Central memory CD8-positive, alpha-beta T cell (primary cell): Measurements from ENCODE around the gene IFIH1.

ENCODE experiments used
- ATAC-seq: fragments of 150-1000 bp; cut with Tn5 transposase; replicated peaks from 2 replicates; pipeline ENCODE4 v1.10.0; 2022; ENCODE audit warnings: mild to moderate bottlenecking, moderate FRiP score, moderate number of reproducible peaks; ENCODE audit not compliant: poor library complexity, severe bottlenecking; ENCODE audit errors: extremely low read depth
- DNase-seq, 2 donors: peaks; one replicate each; pipeline ENCODE4 v3.0.0; 2021; ENCODE audit warnings: low spot score in 2 of 2
- H3K27ac Mint-ChIP-seq: one replicate; pipeline ENCODE4 v1.8.0; 2022; ENCODE audit warnings: low read depth, mild to moderate bottlenecking, moderate library complexity, mixed read lengths
- H3K27me3 Mint-ChIP-seq: one replicate; pipeline ENCODE4 v1.8.0; 2022; ENCODE audit warnings: mixed read lengths
- H3K36me3 Mint-ChIP-seq: one replicate; pipeline ENCODE4 v1.8.0; 2022; ENCODE audit warnings: mild to moderate bottlenecking, moderate library complexity, mixed read lengths; ENCODE audit not compliant: insufficient read depth
- H3K4me1 Mint-ChIP-seq: one replicate; pipeline ENCODE4 v1.8.0; 2022; ENCODE audit warnings: mixed read lengths
- H3K4me3 Mint-ChIP-seq: one replicate; pipeline ENCODE4 v1.8.0; 2022; ENCODE audit warnings: mild to moderate bottlenecking, moderate library complexity, mixed read lengths
- H3K9me3 Mint-ChIP-seq: one replicate; pipeline ENCODE4 v1.8.0; 2022; ENCODE audit warnings: mixed read lengths

The IFIH1 gene

GRCh38 chr2:162244541-162245031 is 73.9 kb downstream of the IFIH1 start:
- H3K27ac Mint-ChIP-seq: no peak overlapping the region
- no peak overlapping the region for H3K4me3 Mint-ChIP-seq
- H3K27me3 Mint-ChIP-seq: peaks cover 43% of the 10 kb centered on the region
- H3K4me1 Mint-ChIP-seq: no peaks in the 10 kb centered on the region
- ATAC-seq: no peak
- no peaks in the 10 kb centered on the region for H3K9me3 Mint-ChIP-seq
- DNase-seq: no peak
- H3K36me3 Mint-ChIP-seq: no peaks in the 10 kb centered on the region

- Mint-ChIP-seq H3K27me3 (peaks cover 52% of the 10 kb centered on the region), H3K9me3 (no peaks in the 10 kb centered on the region), H3K36me3 (no peaks in the 10 kb centered on the region), H3K4me1 (no peaks in the 10 kb centered on the region), H3K27ac (no peak overlapping the region), H3K4me3 (no peak overlapping the region)
- no peak for ATAC-seq
- no peak for DNase-seq
These were observed 74.8 kb downstream of the IFIH1 start for GRCh38 chr2:162243715-162244114.

DNA sequence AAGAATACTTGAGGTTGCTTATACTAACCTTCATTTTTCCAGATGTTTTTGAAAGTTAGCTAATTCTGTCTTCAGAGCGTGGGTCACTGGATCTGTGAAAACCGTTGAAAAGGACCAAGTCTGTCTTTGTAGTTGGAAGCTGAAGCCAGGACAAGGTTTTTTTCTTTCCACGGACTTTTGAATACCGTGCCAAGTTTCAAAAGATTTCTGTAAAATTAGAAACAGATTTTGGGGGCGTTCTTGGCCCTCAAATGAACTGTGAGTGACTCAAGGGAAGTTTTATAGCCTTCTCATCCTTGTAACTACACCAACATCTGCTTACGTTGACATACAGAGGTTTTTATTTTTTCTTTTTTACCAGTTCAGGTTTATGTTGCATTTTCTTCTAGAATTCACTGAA is 75.2 kb downstream of the IFIH1 start, which contains the start of gene FAP:
Gene FAP (minus strand): TSS at position 152 of the 400 bp plus-strand sequence. CDS start 118 bp downstream, at position 34.
- DNase-seq (no peak), ATAC-seq (no peak)
- Mint-ChIP-seq H3K27me3 (peaks cover 52% of the 10 kb centered on the region), H3K4me3 (no peak within 1 kb of the TSS), H3K4me1 (no peaks in the 10 kb centered on the region), H3K9me3 (no peaks in the 10 kb centered on the region), H3K36me3 (no peaks in the 10 kb centered on the region), H3K27ac (no peak within 1 kb of the TSS)

GRCh38 chr2:162242586-162243280 is 75.8 kb downstream of the IFIH1 start:
- DNase-seq (no peak), ATAC-seq (no peak)
- H3K27ac Mint-ChIP-seq: no peak overlapping the region
- H3K9me3 Mint-ChIP-seq: no peaks in the 10 kb centered on the region
- H3K4me1 Mint-ChIP-seq: no peaks in the 10 kb centered on the region
- H3K27me3 Mint-ChIP-seq: peaks cover 56% of the 10 kb centered on the region
- H3K36me3 Mint-ChIP-seq: no peaks in the 10 kb centered on the region
- no peak overlapping the region for H3K4me3 Mint-ChIP-seq

DNA sequence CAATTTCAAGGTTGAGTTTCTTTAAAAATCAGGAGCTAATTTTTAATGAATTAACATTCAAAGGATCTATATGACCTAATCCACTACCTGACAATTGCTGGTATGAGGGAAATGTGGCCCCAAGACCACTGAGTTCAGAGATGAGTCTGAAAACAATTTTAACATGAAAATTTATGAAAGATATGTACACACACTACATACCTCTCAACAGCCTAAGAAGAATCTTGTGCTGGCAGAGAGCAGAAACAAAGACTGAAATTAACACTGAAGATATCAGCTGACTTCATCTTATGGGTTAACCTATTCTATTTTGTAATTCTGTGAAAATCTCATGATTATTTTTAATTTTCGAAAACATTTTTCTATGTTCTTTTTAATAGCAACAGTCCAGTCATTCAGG is 76.9 kb downstream of the IFIH1 start:
- H3K4me1 Mint-ChIP-seq: no peaks in the 10 kb centered on the region
- ATAC-seq (no peak), DNase-seq (no peak)
- H3K4me3 Mint-ChIP-seq: no peak overlapping the region
- H3K9me3 Mint-ChIP-seq: no peaks in the 10 kb centered on the region
- no peak overlapping the region for H3K27ac Mint-ChIP-seq
- peaks cover 64% of the 10 kb centered on the region for H3K27me3 Mint-ChIP-seq
- peaks cover 2% of the 10 kb centered on the region for H3K36me3 Mint-ChIP-seq

- no peak overlapping the region for H3K4me3 Mint-ChIP-seq
- DNase-seq (no peak), ATAC-seq (no peak)
- peaks cover 63% of the 10 kb centered on the region for H3K27me3 Mint-ChIP-seq
- no peaks in the 10 kb centered on the region for H3K9me3 Mint-ChIP-seq
- H3K4me1 Mint-ChIP-seq: no peaks in the 10 kb centered on the region
- H3K27ac Mint-ChIP-seq: no peak overlapping the region
- H3K36me3 Mint-ChIP-seq: peaks cover 2% of the 10 kb centered on the region
These were observed 83.6 kb downstream of the IFIH1 start for GRCh38 chr2:162234620-162235462.

GRCh38 chr2:162233197-162233596 is 85.3 kb downstream of the IFIH1 start:
- peaks cover 2% of the 10 kb centered on the region for H3K36me3 Mint-ChIP-seq
- DNase-seq: no peak

GRCh38 chr2:162232671-162233070 is 85.8 kb downstream of the IFIH1 start:
- Mint-ChIP-seq H3K4me3 (no peak overlapping the region), H3K36me3 (peaks cover 2% of the 10 kb centered on the region), H3K27me3 (peaks cover 52% of the 10 kb centered on the region), H3K27ac (no peak overlapping the region), H3K9me3 (no peaks in the 10 kb centered on the region), H3K4me1 (no peaks in the 10 kb centered on the region)
- DNase-seq (no peak), ATAC-seq (no peak)

More at GRCh38 chr2:162233197-162233596, 85.3 kb downstream of the IFIH1 start:
- Mint-ChIP-seq H3K27ac (no peak overlapping the region), H3K4me3 (no peak overlapping the region), H3K27me3 (peaks cover 52% of the 10 kb centered on the region), H3K4me1 (no peaks in the 10 kb centered on the region), H3K9me3 (no peaks in the 10 kb centered on the region)
- ATAC-seq: no peak

DNA sequence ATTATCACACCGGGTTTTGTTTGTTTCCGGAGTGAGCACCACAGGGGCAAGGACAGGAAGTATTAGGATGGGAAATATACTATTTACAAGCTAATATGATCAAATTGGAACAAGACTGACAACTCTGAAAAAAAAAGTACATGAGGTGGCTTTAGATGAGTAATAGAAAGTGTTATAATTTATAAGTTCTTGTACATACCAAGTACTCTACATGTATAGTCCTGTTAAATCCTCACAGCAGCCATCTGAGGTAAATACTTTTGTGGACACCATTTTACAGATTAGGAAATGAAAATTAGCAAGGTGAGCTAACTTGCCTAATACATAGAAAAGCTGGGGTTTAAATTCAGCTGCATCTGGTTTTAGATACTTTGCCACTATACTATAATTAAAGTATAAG is 86.5 kb downstream of the IFIH1 start:
- H3K27ac Mint-ChIP-seq: no peak overlapping the region
- no peaks in the 10 kb centered on the region for H3K36me3 Mint-ChIP-seq
- ATAC-seq (no peak), DNase-seq (no peak)
- no peak overlapping the region for H3K4me3 Mint-ChIP-seq
- H3K4me1 Mint-ChIP-seq: no peaks in the 10 kb centered on the region
- peaks cover 54% of the 10 kb centered on the region for H3K27me3 Mint-ChIP-seq
- no peaks in the 10 kb centered on the region for H3K9me3 Mint-ChIP-seq

- H3K4me3 Mint-ChIP-seq: no peak overlapping the region
- no peak overlapping the region for H3K27ac Mint-ChIP-seq
- no peaks in the 10 kb centered on the region for H3K9me3 Mint-ChIP-seq
- ATAC-seq (no peak), DNase-seq (no peak)
- H3K36me3 Mint-ChIP-seq: no peaks in the 10 kb centered on the region
- H3K4me1 Mint-ChIP-seq: no peaks in the 10 kb centered on the region
- H3K27me3 Mint-ChIP-seq: peaks cover 44% of the 10 kb centered on the region
These were observed 87.7 kb downstream of the IFIH1 start for GRCh38 chr2:162230761-162231160.

GRCh38 chr2:162226836-162227235 is 91.6 kb downstream of the IFIH1 start:
- DNase-seq: no peak

GRCh38 chr2:162221064-162221463 is 97.4 kb downstream of the IFIH1 start:
- DNase-seq (peak; percentile 34 to 37), ATAC-seq (no peak)
- Mint-ChIP-seq H3K4me1 (no peaks in the 10 kb centered on the region), H3K9me3 (no peaks in the 10 kb centered on the region), H3K27ac (no peak overlapping the region), H3K36me3 (no peaks in the 10 kb centered on the region), H3K27me3 (peaks cover 66% of the 10 kb centered on the region), H3K4me3 (no peak overlapping the region)

More at GRCh38 chr2:162226836-162227235, 91.6 kb downstream of the IFIH1 start:
- Mint-ChIP-seq H3K4me1 (no peaks in the 10 kb centered on the region), H3K27me3 (peaks cover 44% of the 10 kb centered on the region), H3K9me3 (no peaks in the 10 kb centered on the region), H3K27ac (no peak overlapping the region), H3K36me3 (no peaks in the 10 kb centered on the region), H3K4me3 (no peak overlapping the region)
- ATAC-seq: no peak

GRCh38 chr2:162220368-162220767 is 98.1 kb downstream of the IFIH1 start:
- H3K27ac Mint-ChIP-seq: no peak overlapping the region
- ATAC-seq (no peak), DNase-seq (no peak)
- H3K27me3 Mint-ChIP-seq: peaks cover 67% of the 10 kb centered on the region
- H3K36me3 Mint-ChIP-seq: no peaks in the 10 kb centered on the region
- no peaks in the 10 kb centered on the region for H3K4me1 Mint-ChIP-seq
- H3K4me3 Mint-ChIP-seq: no peak overlapping the region
- no peaks in the 10 kb centered on the region for H3K9me3 Mint-ChIP-seq
